Body of pancreas (tissue), 4 donors: Measurements from ENCODE around the gene TMOD1. TPM values are rescaled to one million over a fixed set of nuclear protein-coding genes. Genes with fewer than 3 reads are reported as not detected.

Experiments used
- ATAC-seq: fragments of 150-250 bp; one replicate; pipeline ENCODE4 v1.9.1; 2016
- DNase-seq, 4 donors: peaks; one replicate each; pipeline ENCODE4 v3.0.0-alpha.2; 2019
- H3K27ac ChIP-seq, 4 donors: fragments of 200-600 bp; sonication (generic); 1 replicate in 3 of 4; 2 replicates in 1 of 4; pipeline versions ENCODE4 v1.5.1 to v1.6.1; 2016 to 2019; ENCODE audit warnings: mild to moderate bottlenecking in 1 of 4, mixed read lengths in 1 of 4, moderate library complexity in 1 of 4
- H3K27me3 ChIP-seq, 2 donors: fragments of 200-600 bp; sonication (generic); one replicate each; pipeline ENCODE4 v1.6.0; 2016; ENCODE audit warnings: mild to moderate bottlenecking in 1 of 2
- H3K36me3 ChIP-seq, 2 donors: fragments of 200-600 bp; sonication (generic); replicated peaks in 1 of 2; 2 replicates each; pipeline ENCODE4 v1.5.1; 2016; ENCODE audit warnings: low read depth in 2 of 2; ENCODE audit not compliant: insufficient read depth in 1 of 2
- H3K4me1 ChIP-seq: fragments of 200-600 bp; sonication (generic); one replicate; pipeline ENCODE4 v1.6.0; 2016
- H3K4me3 ChIP-seq, 2 donors: fragments of 200-600 bp; sonication (generic); 1 replicate in 1 of 2; 2 replicates in 1 of 2; pipeline ENCODE4 v1.5.1; 2016 to 2019
- H3K9me3 ChIP-seq, 3 donors: fragments of 200-600 bp; sonication (generic); 1 replicate in 2 of 3; 2 replicates in 1 of 3; pipeline ENCODE4 v1.5.1; 2016
- POLR2A ChIP-seq, 3 donors: fragments of 450-650 bp; IDR thresholded peaks; one replicate each; pipeline ENCODE4 v1.6.1; 2016; ENCODE audit warnings: antibody characterized with exemption in 3 of 3, mild to moderate bottlenecking in 2 of 3
- WGBS, 2 donors: methylation state at CpG; one replicate each; pipeline ENCODE4 v1.1.5; 2017; 5-methylcytosine and 5-hydroxymethylcytosine counted together
- intact Hi-C: fragments of 100-400 bp; cut with DNase I; formaldehyde crosslinking; loops from one replicate; pipeline ENCODE4 v1.15.1; 2023
- total RNA-seq, 2 donors: library from RNA; depleted of rRNA; stranded (reverse); fragments of >200 nt; gene quantifications; one replicate each; pipeline ENCODE4 v1.1.0, GENCODE V29; 2016
- TF ChIP-seq, protein P1 (sequence below), 7 experiments: fragments of 450-650 bp in 4 of 7; fragments of 200-600 bp in 3 of 7; sonication (generic) in 3 of 7; IDR thresholded peaks; one replicate each; pipeline ENCODE4 v1.5.1; 2016 to 2019; ENCODE audit warnings: antibody characterized with exemption in 7 of 7

The TMOD1 gene
- total RNA-seq, 2 donors from 2014 or later, result 9.2 to 16.1 TPM

DNA sequence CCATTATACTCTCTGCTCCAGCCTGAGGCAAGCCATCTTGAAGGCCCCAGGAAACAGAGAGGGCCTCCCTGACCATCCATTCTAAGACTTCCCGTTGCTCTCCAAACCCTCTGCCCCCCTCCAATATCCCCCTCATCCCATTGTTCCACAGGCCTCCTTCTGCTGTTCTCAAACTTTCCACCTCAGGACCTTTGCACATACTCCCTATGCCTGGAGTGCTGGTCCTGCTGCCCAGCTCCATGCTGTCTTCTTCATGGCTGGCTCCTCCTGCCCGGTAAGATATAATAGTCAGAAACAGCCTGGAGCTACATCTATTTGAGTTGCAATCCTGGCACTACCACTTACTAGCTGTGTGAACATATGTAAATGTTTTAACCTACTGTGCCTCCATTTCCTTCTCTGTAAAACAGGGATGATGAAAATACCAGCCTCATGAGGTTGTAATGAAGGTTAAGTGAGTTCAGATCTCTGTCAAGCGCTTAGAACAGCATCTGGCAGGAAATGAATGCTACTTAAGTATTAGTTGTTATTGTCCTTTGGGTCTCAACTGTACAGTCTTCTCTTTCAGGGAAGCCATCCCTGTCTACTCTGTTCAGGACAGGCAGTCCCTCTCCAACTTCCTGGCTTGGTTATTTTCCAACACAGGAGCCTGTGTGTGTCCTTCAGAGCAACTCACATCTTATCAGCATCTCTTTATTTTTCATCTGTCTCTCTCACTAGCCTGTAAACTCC, 45.8 kb downstream of the TMOD1 start:
- Histone ChIP-seq H3K36me3 (no peaks in the 10 kb centered on the region), H3K4me3 (no peak overlapping the region), H3K4me1 (no peaks in the 10 kb centered on the region), H3K27me3 (no peaks in the 10 kb centered on the region), H3K27ac (no peak overlapping the region), H3K9me3 (no peaks in the 10 kb centered on the region)
- ATAC-seq, result no peak
- 86 to 91% methylated on average over 3 of the region's 3 CpGs for WGBS, 2 donors
- no peak for DNase-seq
- TF ChIP-seq, protein P1, sequence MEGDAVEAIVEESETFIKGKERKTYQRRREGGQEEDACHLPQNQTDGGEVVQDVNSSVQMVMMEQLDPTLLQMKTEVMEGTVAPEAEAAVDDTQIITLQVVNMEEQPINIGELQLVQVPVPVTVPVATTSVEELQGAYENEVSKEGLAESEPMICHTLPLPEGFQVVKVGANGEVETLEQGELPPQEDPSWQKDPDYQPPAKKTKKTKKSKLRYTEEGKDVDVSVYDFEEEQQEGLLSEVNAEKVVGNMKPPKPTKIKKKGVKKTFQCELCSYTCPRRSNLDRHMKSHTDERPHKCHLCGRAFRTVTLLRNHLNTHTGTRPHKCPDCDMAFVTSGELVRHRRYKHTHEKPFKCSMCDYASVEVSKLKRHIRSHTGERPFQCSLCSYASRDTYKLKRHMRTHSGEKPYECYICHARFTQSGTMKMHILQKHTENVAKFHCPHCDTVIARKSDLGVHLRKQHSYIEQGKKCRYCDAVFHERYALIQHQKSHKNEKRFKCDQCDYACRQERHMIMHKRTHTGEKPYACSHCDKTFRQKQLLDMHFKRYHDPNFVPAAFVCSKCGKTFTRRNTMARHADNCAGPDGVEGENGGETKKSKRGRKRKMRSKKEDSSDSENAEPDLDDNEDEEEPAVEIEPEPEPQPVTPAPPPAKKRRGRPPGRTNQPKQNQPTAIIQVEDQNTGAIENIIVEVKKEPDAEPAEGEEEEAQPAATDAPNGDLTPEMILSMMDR (IDR thresholded peaks at IDR 0.05), result no peak
- no peak for TF ChIP-seq POLR2A (IDR thresholded peaks at IDR 0.05)
- intact Hi-C loops, result no loop called here

DNA sequence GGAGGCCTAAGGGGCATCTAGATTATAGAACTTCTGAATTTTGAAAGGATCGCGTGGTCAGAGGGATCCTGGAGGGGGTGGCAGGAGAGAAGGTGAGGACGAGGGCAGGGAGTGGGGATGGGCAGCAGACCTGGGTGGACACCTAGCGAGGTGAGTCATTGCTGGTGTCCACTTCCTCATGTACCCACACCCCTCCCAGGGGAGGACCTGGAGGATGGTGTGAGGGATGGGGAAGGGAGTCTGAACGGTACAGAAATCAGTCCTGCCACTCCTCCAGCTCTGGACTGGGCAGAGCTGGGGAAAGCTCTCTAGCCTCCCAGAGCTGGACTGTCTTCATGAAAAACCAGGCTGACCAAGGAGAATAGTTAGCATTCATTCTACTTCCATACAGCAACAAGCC, 46.9 kb downstream of the TMOD1 start:
- Histone ChIP-seq H3K9me3 (no peaks in the 10 kb centered on the region), H3K27ac (no peak overlapping the region), H3K36me3 (no peaks in the 10 kb centered on the region), H3K4me1 (no peaks in the 10 kb centered on the region), H3K4me3 (no peak overlapping the region), H3K27me3 (no peaks in the 10 kb centered on the region)
- DNase-seq (no peak), ATAC-seq (no peak)
- 75 to 88% methylated on average over 5 of the region's 5 CpGs for WGBS, 2 donors
- no peak for TF ChIP-seq POLR2A (IDR thresholded peaks at IDR 0.05)
- TF ChIP-seq, protein P1 (IDR thresholded peaks at IDR 0.05), result no peak
- intact Hi-C loops, result no loop called here

DNA sequence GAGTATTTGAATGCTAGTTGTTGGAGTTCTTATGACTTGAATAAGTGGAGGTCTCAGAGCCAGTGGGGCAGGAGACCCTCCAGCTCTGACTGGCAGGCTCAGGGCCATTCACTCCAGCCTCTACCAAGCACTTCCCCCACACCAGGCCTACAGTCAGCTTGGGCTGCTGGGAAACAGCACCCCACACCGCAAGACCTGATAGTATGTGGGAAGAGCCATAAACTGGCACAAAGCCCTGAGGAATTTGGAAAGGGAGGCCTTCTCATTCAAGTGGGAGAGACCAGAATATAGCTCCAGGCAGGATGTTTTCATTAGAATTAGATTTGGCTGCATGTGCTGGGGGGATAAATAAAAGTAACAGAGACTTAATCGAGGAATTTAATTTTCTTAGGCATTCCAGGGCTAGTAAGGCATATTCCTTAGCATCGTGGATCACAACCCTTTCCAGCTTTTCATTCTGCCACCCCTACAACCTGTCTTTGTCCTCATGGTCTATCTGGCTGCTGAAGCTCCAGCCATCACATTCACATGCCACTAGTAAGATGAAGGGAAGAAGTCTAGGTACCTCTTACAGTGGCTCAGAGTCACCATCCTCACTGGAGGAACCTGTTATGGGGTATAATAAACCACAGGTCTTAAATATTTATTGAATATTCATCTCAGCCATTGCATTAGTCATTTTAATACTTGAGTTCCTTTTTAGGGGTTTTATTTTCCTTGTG, 47.5 kb downstream of the TMOD1 start:
- no peak for TF ChIP-seq POLR2A (IDR thresholded peaks at IDR 0.05)
- TF ChIP-seq, protein P1 (IDR thresholded peaks at IDR 0.05), result no peak
- 90% methylated on average over 3 of the region's 3 CpGs for WGBS, 2 donors
- H3K4me1 ChIP-seq, result no peaks in the 10 kb centered on the region
- no peak overlapping the region for H3K27ac ChIP-seq
- intact Hi-C loops, result no loop called here
- H3K9me3 ChIP-seq, result no peaks in the 10 kb centered on the region
- no peaks in the 10 kb centered on the region for H3K27me3 ChIP-seq
- no peak overlapping the region for H3K4me3 ChIP-seq
- no peak for DNase-seq
- no peak for ATAC-seq
- no peaks in the 10 kb centered on the region for H3K36me3 ChIP-seq

DNA sequence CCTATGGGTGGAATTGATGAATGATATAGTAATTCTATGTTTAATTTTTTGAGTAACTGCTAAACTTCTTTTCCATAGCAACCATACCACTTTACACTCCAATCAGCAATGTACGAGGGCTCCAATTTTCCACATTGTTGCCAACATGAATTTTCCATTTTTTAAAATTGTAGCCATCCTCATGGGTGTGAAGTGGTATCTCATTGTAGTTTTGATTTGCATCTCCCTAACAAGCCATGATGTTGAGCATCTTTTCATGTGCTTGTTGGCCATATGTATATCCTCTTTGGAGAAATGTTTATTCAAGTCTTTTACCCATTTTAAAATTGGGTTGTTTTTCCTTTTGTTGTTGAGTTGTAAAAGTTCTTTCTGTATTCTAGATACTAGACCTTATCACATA, 48.9 kb downstream of the TMOD1 start:
- no peak overlapping the region for H3K27ac ChIP-seq
- H3K36me3 ChIP-seq, result no peaks in the 10 kb centered on the region
- no peak overlapping the region for H3K4me3 ChIP-seq
- no peaks in the 10 kb centered on the region for H3K27me3 ChIP-seq
- no peak for DNase-seq
- no peaks in the 10 kb centered on the region for H3K4me1 ChIP-seq
- no peak for ATAC-seq
- intact Hi-C loops, result no loop called here
- WGBS, 2 donors, result 86% methylated on average over 1 of the region's 1 CpG
- H3K9me3 ChIP-seq, result no peaks in the 10 kb centered on the region
- TF ChIP-seq, protein P1 (IDR thresholded peaks at IDR 0.05), result no peak
- TF ChIP-seq POLR2A (IDR thresholded peaks at IDR 0.05), result no peak
